ENCODE data around the gene FKRP. TPM values are rescaled to one million over a fixed set of nuclear protein-coding genes. Genes with fewer than 3 reads are reported as not detected.
"Not testable (repeated sequence)": the region's sequence is repeated elsewhere in the genome, so short reads cannot be mapped to it uniquely, and the experiment has no call there.

Gene FKRP
- total RNA-seq, 2 experiments from 2014 or later, result 17.8 to 18.1 TPM

DNA sequence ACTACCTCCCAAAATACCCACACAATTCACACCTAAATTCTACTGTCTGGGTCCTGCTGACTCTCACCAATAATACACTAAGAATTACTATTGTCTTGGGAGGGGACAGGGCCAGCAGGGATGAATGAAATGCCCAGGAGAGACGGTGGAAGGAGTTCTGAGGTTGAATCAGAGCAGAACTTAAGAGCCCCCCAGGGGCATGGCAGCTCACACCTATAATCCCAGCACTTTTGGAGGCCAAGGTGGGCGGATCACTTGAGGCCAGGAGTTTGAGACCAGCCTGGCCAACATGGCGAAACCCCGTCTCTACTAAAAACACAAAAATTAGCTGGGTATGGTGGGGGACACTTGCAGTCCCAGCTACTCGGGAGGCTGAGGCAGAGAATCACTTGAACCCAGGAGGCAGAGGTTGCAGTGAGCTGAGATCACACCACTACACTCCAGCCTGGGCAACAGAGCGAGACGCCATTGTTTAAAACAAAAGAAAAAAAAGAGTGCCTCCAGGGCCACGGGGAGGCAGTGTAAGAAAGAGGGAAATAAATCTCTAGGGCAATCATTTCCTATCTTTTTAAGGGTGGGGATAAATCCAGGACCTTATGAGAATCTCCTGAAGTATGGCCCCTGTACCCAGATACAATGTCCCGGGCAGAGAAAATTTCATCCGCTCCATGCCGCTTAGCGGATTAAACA lies 32.2 kb downstream of the FKRP start:
- H3K27me3 Mint-ChIP-seq; H3K4me3 Mint-ChIP-seq; DNase-seq; ATAC-seq (ENCODE audit: low read depth); H3K9me3 Mint-ChIP-seq: not testable (repeated sequence)
- POLR2A ChIA-PET, result interaction anchor here (2.0 kb wide), 1 partner anchor 11 kb away, joined by 8 read pairs; the partner anchor contains the start of gene SLC1A5
- Mint-ChIP-seq H3K36me3 (peaks cover 45% of the 10 kb centered on the region), H3K4me1 (peaks cover 31% of the 10 kb centered on the region), H3K27ac (peak overlapping the region; percentile 70)

DNA sequence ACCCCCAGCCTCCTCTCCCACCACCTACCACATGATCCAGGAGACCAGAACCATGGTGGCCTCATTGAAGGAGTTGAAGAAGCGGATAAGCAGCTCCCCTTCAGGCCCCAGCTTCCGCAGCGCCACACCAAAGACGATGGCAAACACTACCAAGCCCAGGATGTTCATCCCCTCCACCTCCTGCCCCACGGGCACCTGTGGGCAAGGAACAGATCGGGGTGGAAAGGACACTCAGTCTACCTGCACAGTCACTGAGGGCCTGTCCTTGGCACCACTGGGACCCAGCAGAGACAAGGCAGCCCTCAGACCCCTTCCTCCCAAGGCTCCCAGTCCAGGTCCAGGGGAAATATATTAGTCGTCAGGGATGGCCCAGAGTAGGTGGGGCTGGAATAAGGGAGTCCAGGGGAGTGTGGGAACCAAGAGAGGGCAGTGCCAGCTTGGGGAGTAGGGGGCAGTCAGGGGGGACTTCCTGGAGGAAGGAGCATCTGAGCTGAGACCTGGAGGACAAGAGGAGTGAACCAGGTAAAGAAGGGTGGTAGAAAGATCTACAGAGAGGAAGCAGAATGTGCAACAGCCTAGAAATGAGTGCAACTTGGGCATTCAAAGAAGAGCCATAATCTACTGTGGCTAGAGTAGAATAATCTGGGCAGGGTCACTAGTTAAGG lies 36.6 kb downstream of the FKRP start:
- Mint-ChIP-seq H3K27me3 (no peaks in the 10 kb centered on the region), H3K27ac (peak overlapping the region; percentile 92), H3K4me3 (peak overlapping the region; percentile 91), H3K36me3 (peaks cover 56% of the 10 kb centered on the region), H3K4me1 (peaks cover 58% of the 10 kb centered on the region), H3K9me3 (no peaks in the 10 kb centered on the region)
- ATAC-seq (ENCODE audit: low read depth), result no peak
- no peak for DNase-seq
- POLR2A ChIA-PET, result interaction anchor here (0.6 to 2.9 kb wide), 3 partner anchors 9 to 58 kb away, joined by 3 to 13 read pairs (median 4); no protein-coding TSS in a partner anchor

DNA sequence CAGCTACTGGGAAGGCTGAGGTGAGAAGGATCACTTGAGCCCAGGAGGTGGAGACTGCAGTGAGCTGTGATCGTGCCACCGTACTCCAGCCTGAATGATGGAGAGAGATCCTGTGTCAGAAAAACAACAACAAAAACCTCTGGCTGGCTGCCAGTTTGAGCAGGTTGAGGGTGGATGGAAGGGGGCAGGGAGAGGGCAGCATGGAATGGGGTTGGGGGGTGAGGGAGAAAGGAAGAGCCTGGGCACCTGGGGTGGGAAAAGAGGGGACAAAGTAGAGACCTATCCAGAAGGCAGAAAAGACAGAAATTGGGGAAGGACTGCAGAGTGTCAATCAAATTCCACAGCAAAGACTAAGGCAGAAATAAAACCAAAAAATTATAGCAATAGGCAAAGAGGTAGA lies 37.8 kb downstream of the FKRP start:
- no peak for DNase-seq
- H3K4me1 Mint-ChIP-seq, result peaks cover 49% of the 10 kb centered on the region
- H3K27me3 Mint-ChIP-seq, result no peaks in the 10 kb centered on the region
- POLR2A ChIA-PET, result interaction anchor here (0.9 to 6.2 kb wide), 6 partner anchors 8 to 38 kb away, joined by 3 to 160 read pairs (median 5); no protein-coding TSS in a partner anchor
- ATAC-seq (ENCODE audit: low read depth), result no peak
- H3K9me3 Mint-ChIP-seq, result no peaks in the 10 kb centered on the region
- peak overlapping the region; percentile 91 for H3K4me3 Mint-ChIP-seq
- peaks cover 49% of the 10 kb centered on the region for H3K36me3 Mint-ChIP-seq
- peak overlapping the region; percentile 92 for H3K27ac Mint-ChIP-seq

DNA sequence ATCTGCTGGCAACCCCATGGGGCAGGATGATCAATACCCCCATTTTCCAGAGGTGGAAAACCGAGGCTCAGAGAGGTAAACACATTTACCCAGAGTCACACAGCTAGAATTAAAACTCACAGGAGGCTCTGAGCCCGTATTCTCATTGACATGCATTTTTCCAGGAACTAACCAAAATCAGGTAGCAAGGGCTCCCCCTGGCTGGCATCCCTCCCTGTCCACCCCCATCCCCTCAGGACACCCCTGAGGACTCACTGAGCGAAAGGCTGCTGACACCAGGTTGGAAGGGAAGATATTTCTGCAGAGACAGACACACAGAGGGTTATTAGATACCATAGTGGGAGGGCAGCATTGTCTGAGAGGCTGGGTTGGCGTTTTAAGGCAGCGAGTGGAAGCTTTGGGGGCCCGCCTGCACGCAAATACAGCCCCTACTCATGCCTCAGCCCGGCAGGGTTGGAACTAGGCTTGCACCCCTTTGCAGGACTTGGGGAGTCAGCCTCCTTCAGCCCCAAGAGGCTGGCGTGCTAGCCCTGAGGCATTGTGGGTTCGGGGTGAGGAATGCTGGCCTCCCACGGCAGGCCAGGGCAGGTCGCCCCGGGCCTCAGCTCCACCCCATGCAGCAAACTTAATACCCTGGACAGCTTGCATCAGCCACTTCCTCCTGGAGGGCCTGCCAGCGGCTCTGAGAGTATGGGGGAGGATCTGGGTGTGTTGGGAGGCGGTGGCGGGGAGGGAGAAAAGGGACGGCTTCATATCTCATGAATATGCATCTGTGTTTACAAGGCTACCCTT lies 38.6 kb downstream of the FKRP start:
- no peaks in the 10 kb centered on the region for H3K27me3 Mint-ChIP-seq
- peaks cover 54% of the 10 kb centered on the region for H3K4me1 Mint-ChIP-seq
- H3K27ac Mint-ChIP-seq, result peak overlapping the region; percentile 92
- H3K36me3 Mint-ChIP-seq, result peaks cover 47% of the 10 kb centered on the region
- POLR2A ChIA-PET, result interaction anchor here (0.8 to 6.2 kb wide), 11 partner anchors 9 to 70 kb away, joined by 3 to 160 read pairs (median 3); no protein-coding TSS in a partner anchor
- no peaks in the 10 kb centered on the region for H3K9me3 Mint-ChIP-seq
- peak; percentile 75 for DNase-seq
- H3K4me3 Mint-ChIP-seq, result peak overlapping the region; percentile 91
- peak; percentile 47 for ATAC-seq (ENCODE audit: low read depth)

DNA sequence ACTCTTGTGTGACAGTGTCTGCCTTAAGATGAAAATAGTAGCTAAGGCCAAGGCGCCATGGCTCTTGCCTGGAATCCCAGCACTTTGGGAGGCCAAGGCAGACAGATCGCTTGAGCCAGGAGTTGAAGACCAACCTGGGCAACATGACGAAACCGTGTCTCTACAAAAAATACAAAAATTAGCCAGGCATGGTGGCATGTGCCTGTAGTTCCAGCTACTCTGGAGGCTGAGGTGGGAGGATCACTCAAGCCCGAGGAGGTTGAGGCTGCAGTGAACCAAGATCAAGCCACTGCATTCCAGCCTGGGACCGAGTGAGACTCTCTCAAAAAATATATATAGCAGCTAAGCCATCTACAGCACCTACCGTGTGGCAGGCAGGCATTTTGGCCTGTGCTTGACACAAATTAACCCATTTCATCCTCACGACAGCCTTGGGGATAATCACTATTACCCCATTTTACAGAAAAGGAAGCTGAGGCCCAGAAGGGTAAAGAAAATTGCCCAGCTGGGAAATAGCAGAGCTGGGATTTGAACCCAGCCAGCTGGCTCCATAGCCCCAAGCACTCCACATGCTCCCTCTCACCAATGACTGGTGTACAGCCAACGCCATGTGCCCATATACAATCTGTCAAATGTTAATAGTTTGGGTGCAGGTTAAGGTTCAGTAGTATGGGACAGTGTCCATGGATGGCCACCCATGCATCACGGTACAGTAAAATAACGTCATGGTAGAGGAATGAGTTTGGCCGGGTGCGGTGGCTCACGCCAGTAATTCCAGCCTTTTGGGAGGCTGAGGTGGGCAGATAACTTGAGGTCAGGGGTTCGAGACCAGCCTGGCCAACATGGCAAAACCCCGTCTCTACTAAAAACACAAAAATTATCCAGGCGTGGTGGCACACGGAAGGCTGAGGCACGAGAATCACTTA lies 39.5 kb downstream of the FKRP start:
- H3K27ac Mint-ChIP-seq, result peak overlapping the region; percentile 92
- peak overlapping the region; percentile 91 for H3K4me3 Mint-ChIP-seq
- H3K36me3 Mint-ChIP-seq, result peaks cover 44% of the 10 kb centered on the region
- no peak for DNase-seq
- no peak for ATAC-seq (ENCODE audit: low read depth)
- no peaks in the 10 kb centered on the region for H3K27me3 Mint-ChIP-seq
- POLR2A ChIA-PET, result interaction anchor here (0.5 to 6.2 kb wide), 10 partner anchors 8 to 1054 kb away, joined by 3 to 160 read pairs (median 6); partner anchors contain the start of gene FBXO46
- peaks cover 54% of the 10 kb centered on the region for H3K4me1 Mint-ChIP-seq
- H3K9me3 Mint-ChIP-seq, result no peaks in the 10 kb centered on the region

DNA sequence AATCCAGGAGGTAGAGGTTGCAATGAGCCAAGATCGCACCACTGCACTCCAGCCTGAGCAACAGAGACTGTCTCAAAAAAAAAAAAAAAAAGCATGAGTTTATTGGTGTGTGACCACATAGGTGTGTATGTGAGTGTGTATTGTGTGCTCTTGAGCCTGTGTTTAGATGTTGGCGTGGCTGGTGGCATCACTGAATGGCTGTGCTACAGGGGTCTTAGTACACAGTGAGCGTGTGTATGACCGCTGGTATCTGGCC lies 40.1 kb downstream of the FKRP start:
- Mint-ChIP-seq H3K27me3 (no peaks in the 10 kb centered on the region), H3K4me1 (peaks cover 54% of the 10 kb centered on the region), H3K4me3 (peak overlapping the region; percentile 91), H3K9me3 (no peaks in the 10 kb centered on the region), H3K36me3 (peaks cover 44% of the 10 kb centered on the region), H3K27ac (peak overlapping the region; percentile 92)
- no peak for ATAC-seq (ENCODE audit: low read depth)
- POLR2A ChIA-PET, result interaction anchor here (1.6 to 6.2 kb wide), 3 partner anchors 13 to 71 kb away, joined by 4 to 160 read pairs (median 7); no protein-coding TSS in a partner anchor
- DNase-seq, result no peak

DNA sequence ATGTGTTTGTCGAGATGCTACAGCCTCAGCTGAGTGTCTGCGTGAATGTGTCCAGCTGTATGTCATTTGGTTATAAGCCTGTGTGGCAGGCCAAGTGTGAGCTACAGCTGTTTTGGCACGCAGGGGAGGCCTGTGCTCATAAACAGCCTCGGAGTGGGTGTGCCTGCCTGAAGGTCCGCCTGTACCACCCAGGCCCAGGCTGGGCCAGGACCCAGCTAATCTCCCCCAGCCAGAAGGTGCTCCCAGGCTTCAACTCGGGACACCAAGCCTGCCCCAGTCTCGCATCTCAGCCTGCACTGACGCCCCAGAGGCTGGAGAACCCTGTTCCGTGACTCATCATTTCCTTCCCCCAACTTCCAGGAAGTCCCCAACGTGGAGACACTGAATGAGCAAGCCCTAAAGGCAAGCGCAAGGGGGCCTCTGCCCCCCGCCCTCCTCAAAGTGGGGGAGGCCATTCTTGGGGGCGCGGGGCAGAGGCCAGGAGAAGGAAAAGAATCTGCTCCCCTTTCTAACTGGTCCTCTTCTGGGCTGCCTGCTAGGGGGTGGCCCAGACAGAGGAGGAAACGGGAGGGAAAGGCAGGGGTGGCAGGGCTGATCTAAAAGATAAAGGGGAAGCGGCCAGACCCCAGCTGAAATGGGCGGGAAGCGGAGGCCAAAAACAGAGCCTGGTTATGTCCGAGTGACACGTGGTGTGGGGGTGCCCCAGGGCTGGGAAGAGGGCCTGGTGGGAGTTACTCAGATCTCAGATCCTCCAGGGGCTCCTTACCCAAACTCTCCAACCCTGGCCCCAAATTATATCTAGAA lies 40.6 kb downstream of the FKRP start:
- H3K4me1 Mint-ChIP-seq, result peaks cover 58% of the 10 kb centered on the region
- ATAC-seq (ENCODE audit: low read depth) (peak; percentile 58), DNase-seq (peak; percentile 79)
- H3K27me3 Mint-ChIP-seq, result no peaks in the 10 kb centered on the region
- H3K4me3 Mint-ChIP-seq, result peak overlapping the region; percentile 91
- H3K36me3 Mint-ChIP-seq, result peaks cover 44% of the 10 kb centered on the region
- peak overlapping the region; percentile 92 for H3K27ac Mint-ChIP-seq
- POLR2A ChIA-PET, result interaction anchor here (1.6 to 6.2 kb wide), 3 partner anchors 14 to 72 kb away, joined by 4 to 160 read pairs (median 7); no protein-coding TSS in a partner anchor
- H3K9me3 Mint-ChIP-seq, result no peaks in the 10 kb centered on the region

DNA sequence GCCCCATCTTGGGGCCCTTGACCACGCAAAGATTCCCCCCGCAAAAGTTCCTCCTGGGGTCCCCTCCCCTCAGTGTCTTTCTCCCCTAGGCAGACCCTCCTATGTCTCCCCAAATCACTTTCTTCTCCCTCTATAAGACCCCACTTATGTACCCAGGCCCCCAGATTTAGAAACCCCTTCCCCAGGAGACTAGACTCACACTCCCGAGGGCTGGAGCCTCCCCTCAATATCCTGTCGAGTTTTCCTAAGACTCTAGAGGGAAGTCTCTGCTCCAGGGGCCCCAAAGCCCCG lies 41.1 kb downstream of the FKRP start:
- H3K4me1 Mint-ChIP-seq, result peaks cover 59% of the 10 kb centered on the region
- peaks cover 39% of the 10 kb centered on the region for H3K36me3 Mint-ChIP-seq
- ATAC-seq (ENCODE audit: low read depth) (no peak), DNase-seq (no peak)
- peak overlapping the region; percentile 92 for H3K27ac Mint-ChIP-seq
- POLR2A ChIA-PET, result interaction anchor here (1.3 to 6.2 kb wide), 4 partner anchors 14 to 308 kb away, joined by 3 to 160 read pairs (median 4); no protein-coding TSS in a partner anchor
- H3K27me3 Mint-ChIP-seq, result no peaks in the 10 kb centered on the region
- H3K9me3 Mint-ChIP-seq, result no peaks in the 10 kb centered on the region
- H3K4me3 Mint-ChIP-seq, result peak overlapping the region; percentile 91

DNA sequence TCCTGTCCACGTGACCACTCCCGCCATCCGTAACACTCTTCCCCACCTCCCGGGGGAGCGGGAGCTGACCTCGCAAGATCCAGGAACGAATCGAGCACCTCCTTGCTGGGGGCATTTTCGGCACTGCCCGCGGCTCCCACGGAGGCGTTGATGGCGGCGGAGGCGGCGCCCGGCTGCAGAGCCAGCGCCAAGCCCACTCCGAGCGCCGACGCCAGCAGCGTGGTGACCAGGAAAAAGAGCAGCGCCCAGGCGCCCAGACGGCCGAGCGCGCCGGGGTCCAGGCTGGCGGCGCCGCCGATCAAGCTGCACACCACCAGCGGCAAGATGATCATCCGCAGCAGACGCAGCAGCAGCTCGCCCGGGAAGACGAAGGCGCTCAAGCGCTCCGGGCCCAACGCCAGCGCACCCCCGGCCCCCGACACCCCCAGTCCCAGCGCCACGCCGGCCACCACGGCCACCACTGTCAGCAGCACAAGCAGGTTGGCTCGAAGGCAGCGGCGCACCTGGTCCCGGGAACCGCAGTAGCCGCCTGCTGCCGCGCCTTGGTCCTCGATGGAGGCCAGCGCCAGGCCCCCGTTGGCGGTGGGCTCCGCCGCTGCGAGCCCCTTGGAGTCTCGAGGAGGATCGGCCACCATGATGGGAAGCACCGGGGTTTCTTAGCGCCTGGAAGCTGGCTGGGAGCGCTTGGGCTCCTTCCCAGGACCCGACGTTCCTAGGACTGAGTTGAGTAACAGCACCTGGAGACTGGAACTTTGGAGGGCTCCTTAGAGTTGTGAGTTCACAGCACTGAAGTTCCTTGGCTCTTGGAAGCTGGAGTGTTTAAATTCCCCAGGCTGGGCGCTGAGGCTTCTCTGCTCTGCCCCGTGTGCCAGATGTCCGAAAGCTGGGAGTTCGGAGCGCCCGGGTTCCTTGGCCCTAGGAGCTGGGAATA lies 41.7 kb downstream of the FKRP start:
- DNase-seq, result peak; percentile 69
- Mint-ChIP-seq H3K27me3 (peaks cover 2% of the 10 kb centered on the region), H3K9me3 (no peaks in the 10 kb centered on the region), H3K27ac (peak overlapping the region; percentile 92), H3K4me1 (peaks cover 61% of the 10 kb centered on the region), H3K36me3 (peaks cover 39% of the 10 kb centered on the region), H3K4me3 (peak overlapping the region; percentile 91)
- POLR2A ChIA-PET, result interaction anchor here (0.6 to 6.2 kb wide), 20 partner anchors 9 to 371 kb away, joined by 3 to 160 read pairs (median 5); partner anchors contain the start of genes AP2S1, ARHGAP35 and ZC3H4
- ATAC-seq (ENCODE audit: low read depth), result no peak

DNA sequence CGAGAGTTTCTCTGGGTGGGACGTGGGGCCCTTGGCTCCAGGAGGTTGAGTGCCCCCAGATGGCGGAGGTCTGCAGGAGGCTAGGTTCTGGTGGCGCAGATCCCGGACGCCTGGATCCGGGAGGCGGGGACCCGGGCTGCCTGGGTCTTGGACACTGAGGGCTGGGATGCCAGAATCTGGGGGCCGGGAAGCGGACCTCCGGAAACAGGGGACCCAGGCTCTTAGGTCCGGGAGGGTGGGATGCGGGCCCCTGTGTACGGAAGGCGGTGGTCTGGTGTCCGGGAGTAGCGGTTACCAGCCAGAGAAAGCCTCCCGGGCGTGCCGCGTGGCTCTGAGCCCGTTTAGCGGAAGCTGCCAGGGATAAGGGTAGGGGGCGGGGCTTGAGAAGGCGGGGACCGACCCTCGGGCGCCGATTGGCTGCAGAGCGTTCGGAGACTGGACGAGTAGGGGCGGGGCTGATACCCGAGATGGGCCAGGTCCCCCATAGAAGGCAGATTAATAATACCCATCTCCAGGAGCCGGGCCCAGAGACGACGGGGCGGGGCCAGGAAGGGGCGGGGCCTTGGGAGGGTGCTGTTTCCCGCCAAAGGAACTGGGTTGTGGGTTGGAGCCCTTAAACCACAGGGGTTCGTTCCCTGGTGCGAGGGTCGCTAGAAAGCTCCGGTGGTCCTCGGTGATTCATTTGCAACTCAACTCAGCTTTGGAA lies 42.6 kb downstream of the FKRP start, which contains the start of gene SLC1A5:
Gene SLC1A5 (minus strand): TSS at position 333 of the 706 bp plus-strand sequence. CDS start 629 bp downstream, outside the sequence.
- Mint-ChIP-seq H3K36me3 (peaks cover 31% of the 10 kb centered on the region), H3K9me3 (no peaks in the 10 kb centered on the region), H3K4me3 (peak within 1 kb of the TSS; percentile 91), H3K27me3 (peaks cover 2% of the 10 kb centered on the region), H3K27ac (peak within 1 kb of the TSS; percentile 92), H3K4me1 (peaks cover 56% of the 10 kb centered on the region)
- ATAC-seq (ENCODE audit: low read depth), result peak; percentile 68
- POLR2A ChIA-PET, result interaction anchor here (0.6 to 6.2 kb wide), 29 partner anchors 8 to 370 kb away, joined by 3 to 160 read pairs (median 4); partner anchors contain the start of genes AP2S1, ARHGAP35, PRKD2 and ZC3H4
- peak; percentile 98 for DNase-seq

Measured in activated naive CD8-positive, alpha-beta T cell treated with anti-CD3 and anti-CD28 coated beads, Interleukin-2, amount 10 ng/mL, durations not matched to agents 7 days and 5 days (primary cell).